MM.1S (cell line): ENCODE results near the gene CACNA1D.

Source experiments
- EZH2 ChIP-seq: fragments of 300-600 bp; sonication (generic); optimal IDR thresholded peaks from 2 replicates; pipeline ENCODE3; 2017; ENCODE audit warnings: low read depth, mild to moderate bottlenecking, antibody characterized with exemption, low read length, mixed read lengths
- EZH2phosphoT487 ChIP-seq: fragments of 300-600 bp; sonication (generic); IDR thresholded peaks from 2 replicates; pipeline ENCODE4 v1.6.1; 2018; ENCODE audit warnings: antibody characterized with exemption, low read length
- TF ChIP-seq, protein P1 (sequence below): fragments of 300-600 bp; sonication (generic); IDR thresholded peaks from 2 replicates; pipeline ENCODE4 v1.5.1; 2016; ENCODE audit warnings: antibody characterized with exemption, low read length, mixed read lengths

DNA sequence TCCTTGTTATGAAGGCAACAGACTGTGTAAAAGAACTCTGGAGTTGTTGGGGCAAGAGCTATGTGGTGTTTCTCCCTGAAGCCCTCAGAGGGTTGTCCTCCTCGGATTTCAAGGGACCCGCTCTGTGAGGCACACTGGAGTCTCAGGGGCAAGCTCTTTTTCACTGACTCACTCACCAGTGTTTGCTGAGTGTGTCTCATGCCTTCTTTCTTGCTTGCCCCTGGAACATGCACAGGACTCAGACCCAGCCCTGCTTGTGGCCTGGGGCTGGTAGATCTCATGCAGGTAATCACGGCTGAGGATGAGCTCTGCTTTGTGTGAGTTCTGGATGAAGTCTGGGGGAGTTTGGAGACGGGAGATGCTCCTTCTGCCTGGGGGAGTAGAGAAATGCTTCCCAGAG, 93.7 kb downstream of the CACNA1D start:
- TF ChIP-seq, protein P1, sequence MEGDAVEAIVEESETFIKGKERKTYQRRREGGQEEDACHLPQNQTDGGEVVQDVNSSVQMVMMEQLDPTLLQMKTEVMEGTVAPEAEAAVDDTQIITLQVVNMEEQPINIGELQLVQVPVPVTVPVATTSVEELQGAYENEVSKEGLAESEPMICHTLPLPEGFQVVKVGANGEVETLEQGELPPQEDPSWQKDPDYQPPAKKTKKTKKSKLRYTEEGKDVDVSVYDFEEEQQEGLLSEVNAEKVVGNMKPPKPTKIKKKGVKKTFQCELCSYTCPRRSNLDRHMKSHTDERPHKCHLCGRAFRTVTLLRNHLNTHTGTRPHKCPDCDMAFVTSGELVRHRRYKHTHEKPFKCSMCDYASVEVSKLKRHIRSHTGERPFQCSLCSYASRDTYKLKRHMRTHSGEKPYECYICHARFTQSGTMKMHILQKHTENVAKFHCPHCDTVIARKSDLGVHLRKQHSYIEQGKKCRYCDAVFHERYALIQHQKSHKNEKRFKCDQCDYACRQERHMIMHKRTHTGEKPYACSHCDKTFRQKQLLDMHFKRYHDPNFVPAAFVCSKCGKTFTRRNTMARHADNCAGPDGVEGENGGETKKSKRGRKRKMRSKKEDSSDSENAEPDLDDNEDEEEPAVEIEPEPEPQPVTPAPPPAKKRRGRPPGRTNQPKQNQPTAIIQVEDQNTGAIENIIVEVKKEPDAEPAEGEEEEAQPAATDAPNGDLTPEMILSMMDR = no peak
- TF ChIP-seq EZH2 (no peak), EZH2phosphoT487 (no peak)
